HL-60 (cell line): ENCODE results near the gene LIMK2.

Experiments used
- DNase-seq, 2 experiments: peaks; one replicate each; pipeline ENCODE4 v3.0.0-alpha.2; 2010 to 2020; ENCODE audit warnings: low read depth in 1 of 2, low spot score in 1 of 2
- H3K27ac ChIP-seq: fragments of 250-450 bp; sonication (Bioruptor Pico); replicated peaks from 2 replicates; pipeline ENCODE4 v1.5.1; 2020; ENCODE audit warnings: mild to moderate bottlenecking, moderate library complexity
- H3K27me3 ChIP-seq: fragments of 250-450 bp; sonication (Bioruptor Pico); 2 replicates; pipeline ENCODE4 v1.5.1; 2021; ENCODE audit warnings: mild to moderate bottlenecking, moderate library complexity; ENCODE audit not compliant: insufficient read depth, poor library complexity, severe bottlenecking
- H3K4me3 ChIP-seq: replicated peaks from 2 replicates; pipeline ENCODE4 v1.5.1; 2011; ENCODE audit warnings: mild to moderate bottlenecking, control low read depth, low read length; ENCODE audit not compliant: insufficient read depth
- GABPA ChIP-seq: IDR thresholded peaks from 2 replicates; pipeline ENCODE4 v1.6.1; 2012; ENCODE audit warnings: low read depth
- POLR2AphosphoS5 ChIP-seq: IDR thresholded peaks from 2 replicates; pipeline ENCODE4 v1.6.1; 2012; ENCODE audit warnings: low read depth
- SPI1 ChIP-seq: IDR thresholded peaks from 2 replicates; pipeline ENCODE4 v1.6.1; 2012; ENCODE audit warnings: low read depth, mild to moderate bottlenecking, borderline replicate concordance
- TF ChIP-seq, protein P1 (sequence below): IDR thresholded peaks from one replicate; pipeline ENCODE4 v1.5.1; 2011; ENCODE audit warnings: low read length, control low read depth, inconsistent platforms; ENCODE audit not compliant: insufficient read depth
- TF ChIP-seq, protein P2 (sequence below): IDR thresholded peaks from 2 replicates; pipeline ENCODE4 v1.6.1; 2012; ENCODE audit warnings: low read depth; ENCODE audit not compliant: insufficient replicate concordance

The LIMK2 gene

DNA sequence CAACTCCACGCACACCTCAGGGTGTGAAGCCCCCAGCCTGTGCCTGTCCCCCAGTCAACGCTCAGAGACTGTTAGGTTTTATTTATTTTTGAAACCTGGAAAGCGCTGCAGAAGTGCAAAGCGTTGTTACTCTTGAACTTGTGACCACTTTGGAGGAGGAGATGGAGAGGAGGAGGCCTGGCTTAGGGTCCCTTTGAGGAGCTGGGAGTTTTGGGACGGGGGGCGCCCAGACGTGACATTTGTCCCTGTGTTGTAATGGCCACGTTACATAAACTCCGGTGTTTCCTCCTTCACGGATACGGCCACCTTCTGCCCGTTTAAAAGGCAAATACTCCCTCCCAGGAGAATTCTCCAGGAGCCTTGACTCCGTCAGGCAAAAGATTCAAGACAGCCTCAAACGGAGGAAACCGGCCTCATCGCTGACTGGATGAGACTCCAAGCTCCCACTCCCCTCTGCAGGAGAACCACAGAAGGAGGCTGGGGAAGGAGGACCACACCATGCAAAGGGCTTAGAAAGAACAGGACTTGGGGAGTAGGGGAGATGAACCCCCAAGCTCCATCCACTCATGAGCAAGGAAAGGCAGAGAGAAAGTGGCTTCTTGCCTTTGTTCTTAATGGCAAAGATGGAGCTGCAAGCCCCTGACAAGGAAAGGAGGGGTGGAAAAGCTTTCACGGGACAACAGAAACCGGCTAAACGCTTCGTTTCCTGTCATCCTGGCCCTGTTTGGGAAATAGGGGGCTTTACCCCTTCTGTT is 79.6 kb downstream of the LIMK2 start:
- no peak overlapping the region for H3K27ac ChIP-seq
- peak in 1 of 2 experiments; percentile 5 for DNase-seq

DNA sequence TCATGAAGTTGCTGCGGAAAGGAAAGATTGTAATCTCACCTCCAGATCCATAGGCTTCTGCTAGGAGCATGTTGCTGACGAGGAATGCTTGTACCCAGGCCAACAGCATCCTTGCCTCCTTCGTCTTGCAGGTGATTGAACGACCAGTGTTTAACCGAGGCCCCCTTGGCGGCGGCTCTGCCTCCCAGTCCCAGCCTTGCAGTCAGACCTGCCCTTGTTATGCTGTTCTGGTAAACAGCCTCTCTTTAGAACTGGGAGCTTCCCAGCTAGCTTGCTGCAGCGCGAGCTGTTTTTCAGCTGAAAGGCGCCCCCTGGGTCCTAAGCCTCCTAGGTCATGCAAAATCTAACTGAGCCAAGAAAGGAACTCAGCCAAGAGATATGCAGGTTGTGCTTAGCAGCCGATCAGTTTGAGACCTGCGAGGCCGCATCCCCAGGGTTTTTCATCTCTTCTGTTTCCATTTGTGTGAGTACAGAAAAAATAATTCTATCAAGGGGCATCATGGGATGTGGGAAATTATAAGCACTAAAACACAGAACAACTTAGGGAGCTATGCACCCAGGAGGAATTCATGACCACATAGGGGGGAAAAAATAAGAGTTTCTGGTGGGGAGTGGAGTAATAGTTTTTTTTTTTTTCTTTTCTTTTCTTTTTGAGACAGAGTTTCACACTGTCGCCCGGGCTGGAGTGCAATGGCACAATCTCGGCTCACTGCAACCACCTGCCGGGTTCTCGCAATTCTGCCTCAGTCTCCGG is 80.3 kb downstream of the LIMK2 start, which contains the start of gene PIK3IP1:
TSS of gene PIK3IP1 (minus strand) at position 253 of the 754 bp plus-strand sequence. CDS start at position 109, 144 bp downstream.
- peak; percentile 60 to 85 for DNase-seq
- Histone ChIP-seq H3K27me3 (no peaks in the 10 kb centered on the region), H3K4me3 (peak within 1 kb of the TSS; percentile 74), H3K27ac (no peak within 1 kb of the TSS)
- peak; percentile 24; the same call in 1 of the 2 replicates for TF ChIP-seq SPI1
- TF ChIP-seq, protein P1, sequence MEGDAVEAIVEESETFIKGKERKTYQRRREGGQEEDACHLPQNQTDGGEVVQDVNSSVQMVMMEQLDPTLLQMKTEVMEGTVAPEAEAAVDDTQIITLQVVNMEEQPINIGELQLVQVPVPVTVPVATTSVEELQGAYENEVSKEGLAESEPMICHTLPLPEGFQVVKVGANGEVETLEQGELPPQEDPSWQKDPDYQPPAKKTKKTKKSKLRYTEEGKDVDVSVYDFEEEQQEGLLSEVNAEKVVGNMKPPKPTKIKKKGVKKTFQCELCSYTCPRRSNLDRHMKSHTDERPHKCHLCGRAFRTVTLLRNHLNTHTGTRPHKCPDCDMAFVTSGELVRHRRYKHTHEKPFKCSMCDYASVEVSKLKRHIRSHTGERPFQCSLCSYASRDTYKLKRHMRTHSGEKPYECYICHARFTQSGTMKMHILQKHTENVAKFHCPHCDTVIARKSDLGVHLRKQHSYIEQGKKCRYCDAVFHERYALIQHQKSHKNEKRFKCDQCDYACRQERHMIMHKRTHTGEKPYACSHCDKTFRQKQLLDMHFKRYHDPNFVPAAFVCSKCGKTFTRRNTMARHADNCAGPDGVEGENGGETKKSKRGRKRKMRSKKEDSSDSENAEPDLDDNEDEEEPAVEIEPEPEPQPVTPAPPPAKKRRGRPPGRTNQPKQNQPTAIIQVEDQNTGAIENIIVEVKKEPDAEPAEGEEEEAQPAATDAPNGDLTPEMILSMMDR: peak; percentile 38
- no peak for TF ChIP-seq POLR2AphosphoS5
- TF ChIP-seq, protein P2, sequence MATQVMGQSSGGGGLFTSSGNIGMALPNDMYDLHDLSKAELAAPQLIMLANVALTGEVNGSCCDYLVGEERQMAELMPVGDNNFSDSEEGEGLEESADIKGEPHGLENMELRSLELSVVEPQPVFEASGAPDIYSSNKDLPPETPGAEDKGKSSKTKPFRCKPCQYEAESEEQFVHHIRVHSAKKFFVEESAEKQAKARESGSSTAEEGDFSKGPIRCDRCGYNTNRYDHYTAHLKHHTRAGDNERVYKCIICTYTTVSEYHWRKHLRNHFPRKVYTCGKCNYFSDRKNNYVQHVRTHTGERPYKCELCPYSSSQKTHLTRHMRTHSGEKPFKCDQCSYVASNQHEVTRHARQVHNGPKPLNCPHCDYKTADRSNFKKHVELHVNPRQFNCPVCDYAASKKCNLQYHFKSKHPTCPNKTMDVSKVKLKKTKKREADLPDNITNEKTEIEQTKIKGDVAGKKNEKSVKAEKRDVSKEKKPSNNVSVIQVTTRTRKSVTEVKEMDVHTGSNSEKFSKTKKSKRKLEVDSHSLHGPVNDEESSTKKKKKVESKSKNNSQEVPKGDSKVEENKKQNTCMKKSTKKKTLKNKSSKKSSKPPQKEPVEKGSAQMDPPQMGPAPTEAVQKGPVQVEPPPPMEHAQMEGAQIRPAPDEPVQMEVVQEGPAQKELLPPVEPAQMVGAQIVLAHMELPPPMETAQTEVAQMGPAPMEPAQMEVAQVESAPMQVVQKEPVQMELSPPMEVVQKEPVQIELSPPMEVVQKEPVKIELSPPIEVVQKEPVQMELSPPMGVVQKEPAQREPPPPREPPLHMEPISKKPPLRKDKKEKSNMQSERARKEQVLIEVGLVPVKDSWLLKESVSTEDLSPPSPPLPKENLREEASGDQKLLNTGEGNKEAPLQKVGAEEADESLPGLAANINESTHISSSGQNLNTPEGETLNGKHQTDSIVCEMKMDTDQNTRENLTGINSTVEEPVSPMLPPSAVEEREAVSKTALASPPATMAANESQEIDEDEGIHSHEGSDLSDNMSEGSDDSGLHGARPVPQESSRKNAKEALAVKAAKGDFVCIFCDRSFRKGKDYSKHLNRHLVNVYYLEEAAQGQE: no peak
- TF ChIP-seq GABPA: no peak

More for the DNA sequence above, 79.6 kb downstream of the LIMK2 start:
- no peak for TF ChIP-seq POLR2AphosphoS5
- TF ChIP-seq, protein P1: no peak
- TF ChIP-seq, protein P2: no peak
- no peak for TF ChIP-seq SPI1
- no peak for TF ChIP-seq GABPA
- peak overlapping the region; percentile 74 for H3K4me3 ChIP-seq
- no peaks in the 10 kb centered on the region for H3K27me3 ChIP-seq

DNA sequence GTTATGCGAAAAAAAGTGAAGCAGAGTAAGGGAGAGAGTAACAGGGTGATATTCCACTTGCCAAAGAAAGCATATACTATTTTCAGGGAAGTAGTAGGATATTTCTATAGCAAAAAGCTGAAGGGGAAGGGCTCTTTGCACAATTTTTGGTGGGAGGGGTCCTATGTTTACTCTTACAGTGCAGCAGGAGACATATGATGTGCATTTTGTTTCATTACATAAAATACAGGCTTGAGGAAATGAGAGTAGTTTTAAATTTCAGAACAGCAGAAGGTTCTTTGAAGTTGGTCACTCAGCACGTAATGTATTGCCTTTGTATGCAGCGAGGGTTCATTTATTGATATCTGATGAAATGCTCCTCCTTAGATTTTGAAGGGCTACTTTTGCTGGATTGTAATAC is 83.3 kb downstream of the LIMK2 start:
- TF ChIP-seq SPI1 (no peak), GABPA (no peak), POLR2AphosphoS5 (no peak)
- TF ChIP-seq, protein P2: no peak
- TF ChIP-seq, protein P1: no peak
- Histone ChIP-seq H3K27me3 (no peaks in the 10 kb centered on the region), H3K27ac (no peak overlapping the region), H3K4me3 (no peak overlapping the region)
- DNase-seq: no peak
